ENCODE data around the gene AP3B1.

DNA sequence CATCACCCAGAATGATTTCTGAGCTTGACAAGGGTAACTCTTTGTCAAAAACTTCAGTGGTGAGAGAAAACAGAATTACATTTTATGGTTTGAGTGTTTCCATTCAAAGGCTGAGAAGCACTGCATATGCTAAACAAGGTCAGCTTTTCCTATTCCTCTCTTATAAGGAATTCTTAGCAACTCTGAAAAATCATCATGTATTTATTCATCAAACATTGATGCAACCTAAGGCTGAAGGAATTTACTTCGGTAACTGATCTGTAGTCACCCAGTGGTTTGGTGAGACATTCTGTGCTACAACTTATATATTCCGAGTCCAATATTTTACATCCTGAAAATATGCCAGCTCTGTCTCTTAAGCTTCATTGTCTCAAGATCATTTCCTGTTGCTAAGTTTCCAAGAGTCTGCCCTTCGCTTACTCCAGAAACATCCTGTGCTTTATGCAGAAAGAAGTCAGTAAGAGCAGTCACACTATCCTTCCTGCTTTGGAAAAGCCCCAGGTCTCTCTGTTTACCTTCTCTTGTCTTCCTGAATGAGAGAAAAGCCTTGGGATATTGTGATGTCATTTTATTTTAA lies 341.8 kb downstream of the AP3B1 start:
- no peak for TF ChIP-seq POLR2A (IDR thresholded peaks at IDR 0.05; ENCODE audit: low read depth, low read length)
- TF ChIP-seq CTCF (IDR thresholded peaks at IDR 0.05; ENCODE audit: extremely low read depth in 1 of 2, insufficient read depth in 1 of 2, low read depth in 1 of 2, low read length in 2 of 2), result no peak
- TF ChIP-seq EZH2 (IDR thresholded peaks at IDR 0.05; ENCODE audit: borderline replicate concordance, low read depth, low read length, severe bottlenecking), result no peak
- no peak for TF ChIP-seq POLR2AphosphoS5 (IDR thresholded peaks at IDR 0.05; ENCODE audit: insufficient read depth, low read depth, low read length)

Measured in endothelial cell of umbilical vein (primary cell).